ENCODE results near the gene POC1A.
"Not testable (repeated sequence)": the region's sequence is repeated elsewhere in the genome, so short reads cannot be mapped to it uniquely, and the experiment has no call there.

Gene POC1A

DNA sequence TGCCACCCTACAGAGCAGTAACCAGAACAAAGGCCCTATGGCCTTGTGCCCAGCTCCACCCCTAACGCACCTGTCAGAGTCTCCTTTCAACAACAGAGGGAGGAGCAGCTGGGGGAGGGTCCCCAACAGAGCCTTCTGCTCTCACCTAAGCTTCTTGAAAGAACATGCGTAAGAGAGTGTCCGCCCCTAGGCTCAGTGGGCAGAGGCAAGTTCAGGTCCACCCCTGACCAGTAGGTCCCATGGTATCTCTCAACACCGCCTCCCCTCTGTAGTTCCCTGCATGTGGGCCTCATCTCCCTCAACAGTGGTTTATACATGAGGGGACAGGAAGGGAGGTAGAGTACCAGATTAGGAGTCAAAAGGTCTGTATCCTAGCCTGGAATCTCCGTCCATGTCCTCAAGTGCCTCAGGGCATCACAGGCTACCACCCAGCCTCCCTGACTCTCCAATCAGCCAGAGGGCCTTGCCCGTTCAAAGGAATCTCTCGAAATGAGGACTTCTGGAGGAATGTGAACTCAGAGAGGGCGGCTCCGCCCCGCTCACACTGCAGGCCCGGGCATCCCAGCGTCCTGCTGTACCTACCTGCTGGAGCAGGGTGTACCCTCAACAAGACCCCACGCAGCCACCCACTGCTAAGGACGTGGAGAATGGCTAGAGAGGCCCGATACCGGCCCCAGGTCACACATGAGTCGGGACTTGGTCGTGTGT lies 680 bp downstream of the POC1A start:
- peak overlapping the region; percentile 86 for H3K9ac ChIP-seq (ENCODE audit: low read length)
- no peaks in the 10 kb centered on the region for H4K20me1 ChIP-seq (ENCODE audit: insufficient read depth, low read length)
- no peaks in the 10 kb centered on the region for H3K27me3 ChIP-seq (ENCODE audit: low read depth, low read length)
- H3K27ac ChIP-seq (ENCODE audit: low read length): peak overlapping the region; percentile 25
- no peaks in the 10 kb centered on the region for H3K9me3 ChIP-seq (ENCODE audit: insufficient read depth, low read length)
- peaks cover 20% of the 10 kb centered on the region for H3K79me2 ChIP-seq (ENCODE audit: low read length)
- peak overlapping the region; percentile 85; the same call in 1 of the 2 replicates for H2AFZ ChIP-seq (ENCODE audit: low read depth, low read length)
- H3K36me3 ChIP-seq (replicated peaks; ENCODE audit: low read depth, low read length): peaks cover 12% of the 10 kb centered on the region
- peak overlapping the region; percentile 82 for H3K4me2 ChIP-seq (ENCODE audit: low read length)
- TF ChIP-seq EZH2phosphoT487 (IDR thresholded peaks at IDR 0.05; ENCODE audit: low read depth): no peak
- TF ChIP-seq, protein P1, sequence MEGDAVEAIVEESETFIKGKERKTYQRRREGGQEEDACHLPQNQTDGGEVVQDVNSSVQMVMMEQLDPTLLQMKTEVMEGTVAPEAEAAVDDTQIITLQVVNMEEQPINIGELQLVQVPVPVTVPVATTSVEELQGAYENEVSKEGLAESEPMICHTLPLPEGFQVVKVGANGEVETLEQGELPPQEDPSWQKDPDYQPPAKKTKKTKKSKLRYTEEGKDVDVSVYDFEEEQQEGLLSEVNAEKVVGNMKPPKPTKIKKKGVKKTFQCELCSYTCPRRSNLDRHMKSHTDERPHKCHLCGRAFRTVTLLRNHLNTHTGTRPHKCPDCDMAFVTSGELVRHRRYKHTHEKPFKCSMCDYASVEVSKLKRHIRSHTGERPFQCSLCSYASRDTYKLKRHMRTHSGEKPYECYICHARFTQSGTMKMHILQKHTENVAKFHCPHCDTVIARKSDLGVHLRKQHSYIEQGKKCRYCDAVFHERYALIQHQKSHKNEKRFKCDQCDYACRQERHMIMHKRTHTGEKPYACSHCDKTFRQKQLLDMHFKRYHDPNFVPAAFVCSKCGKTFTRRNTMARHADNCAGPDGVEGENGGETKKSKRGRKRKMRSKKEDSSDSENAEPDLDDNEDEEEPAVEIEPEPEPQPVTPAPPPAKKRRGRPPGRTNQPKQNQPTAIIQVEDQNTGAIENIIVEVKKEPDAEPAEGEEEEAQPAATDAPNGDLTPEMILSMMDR (IDR thresholded peaks at IDR 0.05; ENCODE audit: low read depth, low read length): no peak; the same call in 1 of the 2 replicates
- peak overlapping the region; percentile 89 for H3K4me3 ChIP-seq (ENCODE audit: low read length)
- peaks cover 10% of the 10 kb centered on the region for H3K4me1 ChIP-seq (ENCODE audit: low read length)

DNA sequence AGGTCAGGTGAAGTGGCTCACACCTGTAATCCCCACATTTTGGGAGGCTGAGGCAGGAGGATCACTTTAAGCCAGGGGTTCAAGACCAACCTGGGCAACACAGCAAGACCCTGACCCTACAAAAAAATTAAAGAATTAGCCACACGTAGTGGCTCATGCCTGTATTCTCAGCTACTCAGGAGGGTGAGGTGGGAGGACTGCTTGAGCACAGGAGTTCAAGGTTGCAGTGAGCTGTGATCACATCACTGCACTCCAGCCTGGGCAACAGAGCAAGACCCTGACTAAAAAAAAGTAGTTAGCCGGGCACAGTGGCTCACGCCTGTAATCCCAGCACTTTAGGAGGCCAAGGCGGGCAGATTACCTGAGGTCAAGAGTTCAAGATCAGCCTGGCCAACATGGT lies 2.2 kb downstream of the POC1A start:
- not testable (repeated sequence) for H3K4me3 ChIP-seq (ENCODE audit: low read length); H3K27ac ChIP-seq (ENCODE audit: low read length); H2AFZ ChIP-seq (ENCODE audit: low read depth, low read length); H3K4me1 ChIP-seq (ENCODE audit: low read length); H3K27me3 ChIP-seq (ENCODE audit: low read depth, low read length); H3K9ac ChIP-seq (ENCODE audit: low read length); H4K20me1 ChIP-seq (ENCODE audit: insufficient read depth, low read length); H3K9me3 ChIP-seq (ENCODE audit: insufficient read depth, low read length); H3K4me2 ChIP-seq (ENCODE audit: low read length)
- peaks cover 20% of the 10 kb centered on the region for H3K79me2 ChIP-seq (ENCODE audit: low read length)
- peaks cover 22% of the 10 kb centered on the region for H3K36me3 ChIP-seq (replicated peaks; ENCODE audit: low read depth, low read length)

DNA sequence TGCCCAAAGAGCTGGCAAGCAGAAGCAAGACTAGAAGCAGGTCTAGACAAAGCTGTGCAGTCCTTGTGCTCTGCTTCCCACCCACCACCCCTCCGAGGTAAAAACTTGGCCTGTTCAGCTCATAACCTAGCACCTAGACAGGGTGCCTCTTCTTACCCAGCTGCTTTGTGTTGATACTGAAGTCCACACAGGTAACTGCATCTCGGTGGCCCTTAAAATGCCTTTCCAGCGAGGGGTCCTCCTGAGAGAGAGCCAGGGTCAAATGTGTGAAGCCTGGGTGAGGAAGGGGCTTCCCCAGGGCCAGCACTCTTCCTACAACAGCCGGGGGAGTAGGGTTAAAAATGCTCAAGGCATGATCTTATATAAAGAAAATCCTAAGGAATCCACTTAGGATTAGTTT lies 3.4 kb downstream of the POC1A start:
- peaks cover 10% of the 10 kb centered on the region for H3K4me1 ChIP-seq (ENCODE audit: low read length)
- TF ChIP-seq, protein P1 (IDR thresholded peaks at IDR 0.05; ENCODE audit: low read depth, low read length): no peak
- no peak for TF ChIP-seq EZH2phosphoT487 (IDR thresholded peaks at IDR 0.05; ENCODE audit: low read depth)

DNA sequence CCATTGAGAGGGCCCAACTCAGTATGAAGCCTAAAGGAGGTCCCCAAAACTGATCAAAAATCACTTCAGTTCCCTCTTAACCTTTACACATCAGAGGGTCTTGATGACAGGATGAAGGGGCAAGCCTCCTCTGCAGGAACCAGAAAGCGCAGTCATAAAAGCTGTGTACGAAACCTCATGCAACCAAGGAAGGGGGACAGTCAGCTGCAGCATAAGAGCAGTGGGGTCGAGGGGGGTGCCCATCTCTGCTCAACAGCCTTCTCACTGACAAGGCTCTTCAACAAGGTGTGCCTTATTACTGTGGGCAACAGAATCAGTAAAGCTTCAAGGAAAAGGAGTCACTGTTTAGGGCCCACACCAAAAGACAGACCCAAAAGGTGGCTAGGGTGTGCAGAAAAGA lies 3.9 kb downstream of the POC1A start:
- Histone ChIP-seq H3K27ac (ENCODE audit: low read length) (no peak overlapping the region), H3K36me3 (replicated peaks; ENCODE audit: low read depth, low read length) (peaks cover 35% of the 10 kb centered on the region), H3K79me2 (ENCODE audit: low read length) (peaks cover 20% of the 10 kb centered on the region), H3K27me3 (ENCODE audit: low read depth, low read length) (no peaks in the 10 kb centered on the region), H3K4me1 (ENCODE audit: low read length) (peaks cover 10% of the 10 kb centered on the region), H4K20me1 (ENCODE audit: insufficient read depth, low read length) (no peaks in the 10 kb centered on the region), H3K9me3 (ENCODE audit: insufficient read depth, low read length) (no peaks in the 10 kb centered on the region), H3K4me2 (ENCODE audit: low read length) (no peak overlapping the region), H3K4me3 (ENCODE audit: low read length) (no peak overlapping the region), H3K9ac (ENCODE audit: low read length) (no peak overlapping the region), H2AFZ (ENCODE audit: low read depth, low read length) (no peak overlapping the region)
- TF ChIP-seq, protein P1 (IDR thresholded peaks at IDR 0.05; ENCODE audit: low read depth, low read length): no peak
- TF ChIP-seq EZH2phosphoT487 (IDR thresholded peaks at IDR 0.05; ENCODE audit: low read depth): no peak

More for the DNA sequence above, 3.4 kb downstream of the POC1A start:
- Histone ChIP-seq H2AFZ (ENCODE audit: low read depth, low read length) (no peak overlapping the region), H4K20me1 (ENCODE audit: insufficient read depth, low read length) (no peaks in the 10 kb centered on the region), H3K27me3 (ENCODE audit: low read depth, low read length) (no peaks in the 10 kb centered on the region), H3K9me3 (ENCODE audit: insufficient read depth, low read length) (no peaks in the 10 kb centered on the region), H3K36me3 (replicated peaks; ENCODE audit: low read depth, low read length) (peaks cover 30% of the 10 kb centered on the region), H3K79me2 (ENCODE audit: low read length) (peaks cover 20% of the 10 kb centered on the region), H3K4me3 (ENCODE audit: low read length) (no peak overlapping the region), H3K4me2 (ENCODE audit: low read length) (no peak overlapping the region), H3K27ac (ENCODE audit: low read length) (no peak overlapping the region), H3K9ac (ENCODE audit: low read length) (no peak overlapping the region)
